HPDE6-E6E7 (cell line): ENCODE data around the gene KSR1.
A peak's percentile ranks its signal among the peaks of the same experiment; 100 is the strongest.

Experiments
- DNase-seq: peaks from one replicate; pipeline ENCODE4 v3.0.0; 2011; ENCODE audit warnings: missing footprints; ENCODE audit errors: extremely low spot score

The KSR1 gene

GRCh38 chr17:27473190-27473747 is 17.0 kb downstream of the KSR1 start:
- no peak for DNase-seq

DNA sequence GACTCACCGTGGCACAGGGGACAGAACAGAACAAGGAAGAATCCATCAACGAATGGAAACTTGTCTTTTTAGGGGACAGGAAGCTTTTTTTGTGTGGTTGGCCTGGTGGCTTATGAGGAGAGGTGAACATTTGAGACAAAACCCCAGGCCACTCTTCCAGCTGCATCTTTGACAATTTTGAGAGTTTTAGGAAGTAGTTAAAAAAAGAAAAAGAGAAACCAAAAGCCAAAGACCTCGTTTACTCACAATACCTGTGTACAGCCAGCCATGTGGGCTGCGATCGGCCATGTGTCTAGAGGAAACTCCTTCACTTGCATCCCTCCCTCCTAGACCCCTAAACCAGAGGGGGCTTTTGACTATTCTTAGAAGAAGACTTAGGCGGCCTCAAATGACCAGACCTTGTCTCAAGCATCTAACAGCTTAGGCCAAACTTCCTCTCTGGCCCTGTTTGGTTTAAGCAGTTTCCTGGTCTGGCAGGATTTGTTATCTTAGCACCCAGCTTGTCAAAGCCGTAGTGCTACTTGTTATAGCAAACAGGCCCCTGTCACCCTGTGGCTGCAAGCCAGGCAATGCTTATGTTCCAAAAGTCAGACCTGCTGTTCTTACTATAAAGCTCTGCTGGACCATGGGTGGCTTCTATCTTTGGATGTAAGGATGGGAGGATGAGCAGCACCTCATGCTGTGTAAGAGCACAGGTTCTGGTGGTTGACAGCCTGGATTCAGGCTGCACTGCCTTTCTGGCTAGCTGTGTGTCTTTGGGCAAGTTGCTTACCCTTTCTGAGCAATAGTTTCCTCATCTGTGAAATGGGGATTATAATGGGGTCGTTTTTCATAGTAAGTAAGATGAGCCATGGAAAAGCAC is 17.7 kb downstream of the KSR1 start:
- DNase-seq = no peak

DNA sequence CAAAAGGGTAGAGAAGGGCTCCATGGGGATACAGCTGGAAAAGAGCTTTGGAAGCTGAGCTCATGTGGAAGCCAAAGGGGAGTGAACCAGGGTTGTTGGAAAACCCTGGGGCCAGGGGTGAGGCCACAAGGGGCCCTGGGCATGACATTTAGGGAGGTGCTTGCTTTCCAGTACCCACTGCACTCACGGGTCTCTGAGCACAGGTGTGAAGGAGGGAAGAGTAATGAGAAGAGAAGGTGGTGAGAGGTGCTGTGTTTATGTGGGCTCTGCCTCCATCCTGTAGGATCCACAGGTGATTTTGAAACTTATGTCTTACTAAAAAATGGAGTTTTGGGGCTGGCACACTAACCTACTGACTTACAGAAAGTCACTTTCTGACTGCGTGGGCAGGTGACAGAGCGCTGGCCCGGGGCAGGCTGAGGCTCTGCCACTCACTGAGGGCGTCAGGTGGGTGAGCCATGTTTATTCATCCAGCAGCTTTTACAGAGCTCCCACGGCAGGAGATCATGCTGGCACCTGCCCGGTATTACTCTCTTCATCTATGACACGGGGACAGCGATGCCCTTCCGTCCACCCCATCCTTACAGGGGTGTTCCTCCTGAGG is 18.9 kb downstream of the KSR1 start:
- no peak for DNase-seq

DNA sequence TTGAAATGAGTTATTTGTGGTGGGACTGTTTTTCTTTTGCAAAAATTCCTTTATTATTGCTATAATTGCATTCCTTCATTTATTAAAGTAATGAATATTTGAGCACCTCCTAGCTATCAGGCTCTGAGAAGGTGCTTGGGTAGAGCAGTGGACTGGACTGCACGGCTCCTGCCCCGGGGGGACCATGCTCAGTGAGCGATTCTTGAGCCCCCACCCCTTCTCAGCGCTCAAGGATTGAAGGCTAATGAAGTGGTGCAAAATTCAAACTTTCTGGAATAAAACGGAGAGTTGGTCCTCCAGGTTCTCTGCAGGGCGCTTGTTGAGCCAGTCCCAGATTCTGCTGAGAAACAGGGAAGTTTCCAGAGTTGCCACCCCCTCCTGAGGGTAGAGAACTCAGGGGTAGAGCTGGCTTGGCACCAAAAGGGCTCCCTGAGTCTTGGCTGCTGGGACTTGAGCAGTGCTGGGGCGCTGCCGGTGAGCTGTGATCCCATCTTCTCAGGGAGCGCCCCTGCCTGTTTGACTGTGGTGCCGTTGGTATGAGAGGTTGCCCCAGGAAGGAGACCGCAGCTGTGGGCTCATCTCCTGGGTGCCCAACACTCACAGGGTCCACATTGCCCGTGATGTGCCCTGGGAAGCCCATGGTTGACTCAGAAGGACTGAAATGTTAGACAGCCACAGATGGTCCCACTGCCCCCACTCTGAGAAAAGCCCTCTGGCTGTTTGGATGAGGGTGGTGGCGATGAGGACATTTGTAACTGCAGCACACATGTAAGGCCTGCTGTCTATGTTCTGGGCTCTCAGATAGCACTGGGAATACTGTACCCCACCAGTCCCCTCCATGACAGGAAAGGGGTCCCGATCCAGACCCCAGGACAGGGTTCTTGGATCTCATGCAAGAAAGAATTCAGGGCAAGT is 20.0 kb downstream of the KSR1 start:
- DNase-seq = no peak

GRCh38 chr17:27477050-27477888 is 21.0 kb downstream of the KSR1 start:
- DNase-seq = no peak

DNA sequence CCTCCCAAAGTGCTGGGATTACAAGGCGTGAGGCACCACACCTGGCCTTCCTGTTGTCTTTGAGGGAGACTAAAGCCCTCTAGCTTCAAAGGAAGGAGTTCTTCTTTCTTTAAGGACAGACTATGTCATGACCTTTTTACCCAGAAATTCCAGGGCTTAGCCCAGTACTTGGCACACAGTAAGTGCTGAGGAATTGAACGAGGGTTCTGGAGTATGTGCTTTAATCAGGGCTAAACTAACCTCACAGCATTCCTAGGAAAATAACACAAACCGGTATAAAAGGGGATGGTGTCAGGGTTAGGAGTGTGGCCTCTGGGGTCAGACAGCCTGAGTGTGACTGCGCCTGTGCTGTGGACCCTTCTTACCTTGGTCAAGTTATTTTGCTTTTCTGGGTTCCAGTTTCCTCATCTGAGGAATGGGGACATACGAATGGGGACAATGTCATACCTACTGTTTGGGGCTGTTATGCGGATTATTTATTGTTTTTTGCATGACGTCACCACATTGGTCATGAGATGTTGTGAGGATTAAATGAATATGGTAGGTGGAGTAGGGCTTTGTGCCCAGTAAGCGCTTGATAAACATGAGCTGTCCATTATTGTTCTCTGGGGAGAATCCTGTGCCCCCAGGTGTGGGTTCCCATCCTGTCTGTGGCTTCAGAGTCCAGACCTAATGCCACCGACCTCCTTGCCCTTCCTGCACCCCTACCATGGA is 21.9 kb downstream of the KSR1 start:
- DNase-seq = no peak

- no peak for DNase-seq
These were observed 22.8 kb downstream of the KSR1 start for GRCh38 chr17:27478901-27479538.

- no peak for DNase-seq
These were observed 23.6 kb downstream of the KSR1 start for GRCh38 chr17:27479838-27480237.

DNA sequence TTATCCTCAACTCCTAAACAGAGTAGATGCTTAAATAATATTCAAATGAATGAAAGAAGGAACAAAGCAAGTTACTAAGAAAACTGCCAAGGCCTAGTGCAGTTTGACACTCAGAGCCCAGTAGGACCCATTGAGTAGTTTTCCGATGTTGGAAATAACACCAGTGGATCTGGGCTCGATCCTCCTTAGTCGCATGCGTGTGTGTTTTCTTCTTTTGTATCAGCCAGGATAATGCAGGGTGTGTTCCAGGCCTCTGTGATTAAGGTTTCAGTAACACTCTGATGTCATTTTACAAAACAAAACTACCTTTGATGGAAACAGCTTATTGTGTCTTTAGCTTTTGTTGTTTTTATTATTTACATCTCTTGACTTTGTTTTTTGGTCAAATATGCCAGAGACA is 24.5 kb downstream of the KSR1 start:
- no peak for DNase-seq

GRCh38 chr17:27481327-27481726 is 25.1 kb downstream of the KSR1 start:
- DNase-seq = no peak

DNA sequence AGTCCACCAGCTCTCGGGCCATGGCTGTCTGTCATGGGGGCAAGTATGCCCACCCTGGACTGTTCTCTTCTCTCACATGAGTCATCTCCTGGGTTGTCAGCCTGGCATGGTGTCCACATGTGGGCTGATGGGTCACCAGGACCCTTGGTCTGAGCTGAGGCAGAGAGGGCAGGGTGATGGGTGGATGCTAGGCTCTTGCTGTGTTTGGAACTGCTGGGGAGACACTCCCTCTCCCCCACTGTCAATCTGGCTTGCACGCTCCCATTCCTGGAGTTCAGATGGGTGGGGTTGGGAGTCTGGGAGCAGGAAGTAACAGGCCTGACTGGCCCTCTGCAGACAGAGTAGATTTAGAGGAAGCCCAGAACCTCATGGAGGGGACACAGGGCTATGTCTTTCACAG is 28.9 kb downstream of the KSR1 start:
- no peak for DNase-seq

GRCh38 chr17:27485716-27486495 is 29.7 kb downstream of the KSR1 start:
- no peak for DNase-seq

DNA sequence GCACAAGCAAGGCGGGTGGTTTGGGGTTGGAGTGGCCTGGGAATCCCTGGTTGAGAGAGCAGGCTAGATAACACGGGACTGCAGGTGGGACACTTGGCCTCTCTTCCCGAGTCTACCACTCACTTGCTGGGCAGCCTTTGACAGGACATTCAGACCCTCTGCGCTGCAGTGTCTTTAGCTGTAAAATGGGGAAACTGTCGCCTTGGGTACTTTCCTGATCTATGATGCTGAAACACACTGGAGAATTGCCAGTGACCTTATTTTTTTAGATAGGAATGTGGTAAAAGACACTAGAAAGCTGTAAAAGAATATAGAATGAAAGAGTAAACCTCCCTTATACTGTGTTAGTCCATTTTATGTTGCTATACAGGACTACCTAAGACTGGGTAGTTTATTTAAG is 30.5 kb downstream of the KSR1 start:
- no peak for DNase-seq

DNA sequence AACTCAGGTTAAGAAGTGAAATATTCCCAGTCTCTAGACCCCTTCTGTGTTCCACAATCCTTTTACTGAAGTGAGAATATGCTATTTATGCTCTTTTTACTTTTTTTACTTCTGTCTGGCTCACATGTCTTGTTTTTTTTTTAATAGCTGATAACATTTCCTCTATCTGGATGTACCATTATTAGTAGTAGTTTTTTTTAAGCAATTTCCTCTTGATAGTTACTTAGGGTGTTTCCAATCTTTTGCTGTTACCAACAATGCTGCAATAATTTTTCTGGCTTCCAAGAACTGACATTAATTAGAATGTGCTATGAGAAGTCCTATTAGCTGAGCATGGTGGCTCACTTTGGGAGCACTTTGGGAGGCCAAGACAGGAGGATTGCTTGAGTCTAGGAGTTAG is 32.0 kb downstream of the KSR1 start:
- DNase-seq = no peak

DNA sequence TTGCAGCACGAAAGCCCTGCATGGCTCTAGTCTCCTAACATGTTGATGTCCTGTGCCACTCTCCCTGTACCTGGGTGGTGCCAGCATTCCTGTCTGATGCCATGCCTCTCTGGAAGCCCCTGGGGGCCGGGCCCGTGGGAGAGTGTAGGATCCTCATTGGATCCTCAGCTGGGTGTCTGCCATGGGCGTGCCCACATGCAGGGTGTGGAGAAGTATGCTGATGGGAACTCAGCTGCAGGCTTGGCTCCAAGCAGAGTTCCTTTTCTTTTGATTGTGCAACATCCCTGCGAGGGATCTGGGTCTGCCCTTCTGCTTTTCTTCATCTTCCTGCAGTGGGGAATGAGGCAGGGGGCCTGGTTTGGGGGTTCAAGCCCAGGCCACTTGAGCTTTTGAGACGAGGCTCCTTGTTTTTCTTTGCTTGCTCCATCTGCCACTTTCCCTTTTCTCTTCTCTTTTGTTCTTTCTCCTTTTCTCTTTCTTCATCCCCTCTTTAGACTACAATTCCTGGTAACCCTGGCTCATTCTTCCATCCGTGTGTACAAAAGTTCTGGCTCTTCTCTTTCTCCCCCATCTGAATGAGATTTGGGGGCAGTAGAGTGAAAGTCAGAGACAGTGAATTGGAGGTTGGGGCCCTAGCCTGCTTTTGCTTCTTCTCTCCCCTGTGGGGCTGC is 32.9 kb downstream of the KSR1 start:
- peak; percentile 26 for DNase-seq

DNA sequence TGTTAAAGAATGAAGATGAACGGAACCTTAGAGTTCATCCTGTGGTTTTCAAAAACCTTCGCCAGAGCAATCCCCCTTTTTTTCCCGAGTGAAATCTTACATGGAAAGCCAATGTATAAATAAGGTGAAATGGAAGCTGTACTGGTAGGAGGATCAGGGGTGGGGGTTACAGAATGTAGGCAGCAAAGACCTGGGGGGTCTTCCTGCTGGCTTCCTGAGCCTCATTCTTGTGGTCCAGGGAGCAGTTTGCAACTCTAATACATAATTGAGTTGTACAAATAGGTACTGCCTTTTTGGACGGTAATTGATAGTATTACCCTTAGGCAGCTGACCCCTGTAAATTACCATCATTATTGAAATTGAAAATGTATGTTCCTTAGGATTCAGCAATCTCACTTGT is 34.1 kb downstream of the KSR1 start:
- no peak for DNase-seq

DNA sequence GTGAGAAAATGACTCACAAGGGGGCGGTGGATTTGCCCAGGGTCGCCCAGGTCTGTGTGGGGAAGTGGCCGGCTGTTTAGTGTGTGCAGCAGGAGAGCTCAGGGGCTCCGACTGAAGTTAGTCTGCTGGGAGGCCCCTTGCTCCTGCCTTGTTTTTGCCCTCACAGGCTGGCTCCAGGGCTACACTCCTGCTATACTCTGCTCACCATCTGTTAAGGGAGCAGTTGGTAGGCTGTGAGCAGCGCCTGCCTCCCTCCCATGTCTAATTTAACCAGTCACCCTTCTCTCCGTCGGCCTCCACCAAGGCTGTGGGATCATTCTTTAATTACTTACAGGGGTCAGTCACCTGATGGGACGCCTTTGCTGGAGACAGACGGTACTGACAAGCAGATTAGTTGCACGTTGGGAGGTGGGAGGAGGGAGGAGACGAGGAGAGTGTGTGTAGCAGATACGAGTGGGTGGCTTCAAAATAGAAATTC is 35.5 kb downstream of the KSR1 start:
- DNase-seq = no peak

DNA sequence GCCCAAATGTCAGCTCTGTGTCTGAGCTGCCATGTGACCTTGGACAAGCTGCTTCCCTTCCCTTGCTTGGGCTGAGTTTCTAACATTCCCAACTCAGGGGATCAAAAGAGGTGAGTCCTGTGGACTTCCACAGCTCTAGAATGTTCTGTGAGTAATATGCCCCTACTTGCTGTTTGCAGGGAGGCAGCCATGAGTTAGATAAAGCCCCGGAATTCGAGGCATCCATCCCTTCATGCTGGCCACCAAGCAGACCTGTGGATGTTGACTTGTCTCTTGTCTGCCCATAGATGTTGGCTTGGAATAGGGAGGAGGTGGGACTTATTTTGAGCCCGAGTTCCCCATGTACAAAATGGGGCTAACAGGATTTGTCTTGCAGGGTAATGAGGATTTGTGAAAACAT is 36.2 kb downstream of the KSR1 start:
- DNase-seq = no peak

DNA sequence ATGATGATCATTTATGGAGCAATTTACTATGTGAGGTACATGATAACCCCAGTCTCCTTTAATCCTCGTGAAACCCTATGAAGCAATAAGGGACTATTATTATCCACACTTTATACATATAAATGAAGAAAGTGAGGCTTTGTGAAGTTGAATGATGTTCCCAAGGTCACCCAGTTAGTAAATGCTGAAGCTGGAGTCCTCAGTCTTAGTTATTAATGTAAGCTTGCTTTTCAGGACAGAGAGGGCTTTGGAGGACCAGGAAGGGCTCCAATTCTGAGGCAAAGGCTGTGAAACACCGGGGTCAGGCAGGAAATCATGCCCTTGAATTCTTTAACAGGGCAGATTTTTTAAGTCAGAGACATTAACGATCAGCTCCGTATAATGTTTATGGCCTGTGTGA is 36.8 kb downstream of the KSR1 start:
- DNase-seq = no peak
